HEK293 (cell line): ENCODE data around the gene ZNF200.

Experiments
- CTCF ChIA-PET: fragments of 350-600 bp; formaldehyde crosslinking; extraction: SDS; loops from one replicate; lab custom pipeline; 2021; ENCODE audit warnings: antibody characterized with exemption; lab: Yijun Ruan, JAX
- POLR2A ChIA-PET: fragments of 300-600 bp; formaldehyde crosslinking; extraction: SDS; loops from one replicate; lab custom pipeline; 2020; ENCODE audit warnings: antibody characterized with exemption, inconsistent platforms; lab: Yijun Ruan, JAX
- H3K27ac ChIP-seq: fragments of 200-500 bp; sonication (Bioruptor generic); 2 replicates; pipeline ENCODE4 v1.5.1; 2014; ENCODE audit warnings: low read depth, low read length, control low read depth, inconsistent platforms; ENCODE audit errors: extremely low read depth
- H3K36me3 ChIP-seq, 2 experiments: fragments of 200-500 bp in 1 of 2; sonication (Bioruptor generic) in 1 of 2; 1 replicate in 1 of 2; 2 replicates in 1 of 2; pipeline ENCODE4 v1.5.1; 2014 to 2017; ENCODE audit warnings: inconsistent platforms in 2 of 2, low read length in 2 of 2; ENCODE audit not compliant: control insufficient read depth in 2 of 2, insufficient read depth in 1 of 2
- H3K4me1 ChIP-seq: fragments of 200-500 bp; sonication (Bioruptor generic); 2 replicates; pipeline ENCODE4 v1.5.1; 2014; ENCODE audit warnings: mild to moderate bottlenecking, low read length, inconsistent platforms; ENCODE audit not compliant: control insufficient read depth, insufficient read depth
- H3K4me3 ChIP-seq: 2 replicates; pipeline ENCODE4 v1.5.1; 2011; ENCODE audit warnings: low read depth, mild to moderate bottlenecking, control low read depth, low read length, moderate library complexity
- H3K9me3 ChIP-seq: fragments of 200-500 bp; sonication (Bioruptor generic); 2 replicates; pipeline ENCODE4 v1.5.1; 2014; ENCODE audit warnings: low read depth, low read length, inconsistent platforms; ENCODE audit not compliant: control insufficient read depth, insufficient read depth
- HOXD13 ChIP-seq: sonication (generic); formaldehyde crosslinking; IDR thresholded peaks from 2 replicates; pipeline ENCODE4 v1.8.0; 2022; ENCODE audit warnings: missing genetic modification reagents, borderline replicate concordance
- ZFP3 ChIP-seq: fragments of 450-650 bp; formaldehyde crosslinking; IDR thresholded peaks from 2 replicates; pipeline ENCODE4 v1.5.1; 2016; ENCODE audit warnings: low read depth, missing biosample characterization, missing genetic modification characterization
- ZNF10 ChIP-seq: fragments of 450-650 bp; formaldehyde crosslinking; IDR thresholded peaks from 2 replicates; pipeline ENCODE4 v1.5.1; 2017; ENCODE audit warnings: missing biosample characterization, missing genetic modification characterization
- ZNF146 ChIP-seq: fragments of 450-650 bp; formaldehyde crosslinking; IDR thresholded peaks from 2 replicates; pipeline ENCODE4 v1.5.1; 2016; ENCODE audit warnings: missing biosample characterization, missing genetic modification characterization
- ZNF174 ChIP-seq: fragments of 450-650 bp; formaldehyde crosslinking; IDR thresholded peaks from 2 replicates; pipeline ENCODE4 v1.5.0; 2017; ENCODE audit warnings: missing biosample characterization, mild to moderate bottlenecking, missing genetic modification characterization
- ZNF354C ChIP-seq: fragments of 450-650 bp; formaldehyde crosslinking; IDR thresholded peaks from 2 replicates; pipeline ENCODE4 v1.5.1; 2016; ENCODE audit warnings: missing biosample characterization, missing genetic modification characterization, low read depth, borderline replicate concordance
- ZNF473 ChIP-seq: fragments of 450-650 bp; formaldehyde crosslinking; IDR thresholded peaks from 2 replicates; pipeline ENCODE4 v1.5.1; 2017; ENCODE audit warnings: missing biosample characterization, missing genetic modification characterization
- ZNF548 ChIP-seq: fragments of 450-650 bp; formaldehyde crosslinking; IDR thresholded peaks from 2 replicates; pipeline ENCODE4 v1.5.1; 2016; ENCODE audit warnings: missing biosample characterization, missing genetic modification characterization
- ZNF768 ChIP-seq: fragments of 450-650 bp; formaldehyde crosslinking; IDR thresholded peaks from 2 replicates; pipeline ENCODE4 v1.5.1; 2018; ENCODE audit warnings: missing biosample characterization, mild to moderate bottlenecking, missing genetic modification characterization
- TF ChIP-seq, protein P1 (sequence below): fragments of 450-650 bp; formaldehyde crosslinking; optimal IDR thresholded peaks from 2 replicates; pipeline ENCODE3; 2016; ENCODE audit warnings: missing biosample characterization, mild to moderate bottlenecking, missing genetic modification characterization
- TF ChIP-seq, protein P2 (sequence below): fragments of 450-650 bp; formaldehyde crosslinking; IDR thresholded peaks from 2 replicates; pipeline ENCODE4 v1.5.1; 2016; ENCODE audit warnings: missing biosample characterization, missing genetic modification characterization
- TF ChIP-seq, protein P3 (sequence below): fragments of 450-650 bp; formaldehyde crosslinking; IDR thresholded peaks from 2 replicates; pipeline ENCODE4 v1.5.1; 2016; ENCODE audit warnings: missing biosample characterization, missing genetic modification characterization
- TF ChIP-seq, protein P4 (sequence below): fragments of 450-650 bp; formaldehyde crosslinking; IDR thresholded peaks from 2 replicates; pipeline ENCODE4 v1.5.1; 2016; ENCODE audit warnings: missing biosample characterization, missing genetic modification characterization
- TF ChIP-seq, protein P5 (sequence below): fragments of 450-650 bp; formaldehyde crosslinking; IDR thresholded peaks from 2 replicates; pipeline ENCODE4 v1.5.1; 2016; ENCODE audit warnings: missing biosample characterization, missing genetic modification characterization
- TF ChIP-seq, protein P6 (sequence below): fragments of 450-650 bp; formaldehyde crosslinking; IDR thresholded peaks from 2 replicates; pipeline ENCODE4 v1.5.1; 2016; ENCODE audit warnings: missing biosample characterization, missing genetic modification characterization

Gene ZNF200

DNA sequence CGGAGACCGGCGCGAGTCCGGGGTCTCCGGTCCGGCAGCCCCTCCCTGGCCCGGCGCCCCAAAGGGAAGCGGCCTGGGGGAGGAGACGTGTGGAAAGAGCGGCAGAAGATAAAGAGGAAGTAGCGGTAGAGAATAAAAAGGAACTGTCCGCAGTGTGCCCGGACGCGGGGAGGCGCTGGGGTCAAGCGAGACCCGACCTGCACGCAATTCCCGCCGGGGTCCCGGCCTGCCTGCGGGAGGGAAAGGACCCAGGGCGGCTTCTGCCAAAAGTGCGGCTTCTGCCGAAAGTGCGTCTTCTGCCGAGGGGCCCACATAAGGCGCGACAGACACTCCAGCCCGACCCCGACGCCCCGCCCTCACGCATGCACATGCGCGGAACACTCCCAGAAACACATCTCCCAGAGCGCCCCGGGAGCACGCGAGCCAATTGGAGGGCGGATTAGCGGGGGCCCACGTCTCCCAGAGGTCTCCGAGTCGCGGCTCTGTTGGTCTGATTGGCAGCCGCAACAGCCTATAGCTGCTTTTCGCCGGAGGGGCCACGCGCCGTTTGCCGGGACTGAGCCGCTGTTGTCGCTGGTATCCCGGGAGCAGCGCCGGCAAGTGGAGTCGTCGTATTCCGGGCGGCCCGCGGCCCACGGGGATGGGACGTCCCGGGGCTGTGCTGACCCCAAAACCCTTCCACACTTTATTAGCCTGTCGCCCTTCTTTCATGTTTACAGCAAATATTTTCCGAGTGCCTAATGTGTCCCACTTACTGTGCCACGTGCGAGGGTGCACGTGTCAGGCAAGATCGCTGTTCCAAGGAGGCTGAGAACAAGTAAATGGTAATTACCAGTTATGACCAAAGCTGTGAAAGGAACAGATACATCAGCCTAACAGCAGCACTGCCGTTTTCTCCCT is 29.4 kb upstream of the ZNF200 start (continued):
- TF ChIP-seq ZNF10 (tag by site-specific recombination) (no peak), ZNF146 (tag by site-specific recombination) (no peak), ZNF548 (tag by site-specific recombination) (no peak), ZFP3 (tag by site-specific recombination) (no peak), ZNF174 (tag by site-specific recombination) (no peak), ZNF354C (tag by site-specific recombination) (no peak), ZNF768 (tag by site-specific recombination) (no peak), HOXD13 (CRISPR knock-in tag) (no peak)
- TF ChIP-seq, protein P1, sequence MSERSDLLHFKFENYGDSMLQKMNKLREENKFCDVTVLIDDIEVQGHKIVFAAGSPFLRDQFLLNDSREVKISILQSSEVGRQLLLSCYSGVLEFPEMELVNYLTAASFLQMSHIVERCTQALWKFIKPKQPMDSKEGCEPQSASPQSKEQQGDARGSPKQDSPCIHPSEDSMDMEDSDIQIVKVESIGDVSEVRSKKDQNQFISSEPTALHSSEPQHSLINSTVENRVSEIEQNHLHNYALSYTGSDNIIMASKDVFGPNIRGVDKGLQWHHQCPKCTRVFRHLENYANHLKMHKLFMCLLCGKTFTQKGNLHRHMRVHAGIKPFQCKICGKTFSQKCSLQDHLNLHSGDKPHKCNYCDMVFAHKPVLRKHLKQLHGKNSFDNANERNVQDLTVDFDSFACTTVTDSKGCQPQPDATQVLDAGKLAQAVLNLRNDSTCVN (tag by site-specific recombination), result peak; percentile 91
- TF ChIP-seq, protein P2, sequence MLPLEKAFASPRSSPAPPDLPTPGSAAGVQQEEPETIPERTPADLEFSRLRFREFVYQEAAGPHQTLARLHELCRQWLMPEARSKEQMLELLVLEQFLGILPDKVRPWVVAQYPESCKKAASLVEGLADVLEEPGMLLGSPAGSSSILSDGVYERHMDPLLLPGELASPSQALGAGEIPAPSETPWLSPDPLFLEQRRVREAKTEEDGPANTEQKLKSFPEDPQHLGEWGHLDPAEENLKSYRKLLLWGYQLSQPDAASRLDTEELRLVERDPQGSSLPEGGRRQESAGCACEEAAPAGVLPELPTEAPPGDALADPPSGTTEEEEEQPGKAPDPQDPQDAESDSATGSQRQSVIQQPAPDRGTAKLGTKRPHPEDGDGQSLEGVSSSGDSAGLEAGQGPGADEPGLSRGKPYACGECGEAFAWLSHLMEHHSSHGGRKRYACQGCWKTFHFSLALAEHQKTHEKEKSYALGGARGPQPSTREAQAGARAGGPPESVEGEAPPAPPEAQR (tag by site-specific recombination), result no peak
- TF ChIP-seq, protein P3, sequence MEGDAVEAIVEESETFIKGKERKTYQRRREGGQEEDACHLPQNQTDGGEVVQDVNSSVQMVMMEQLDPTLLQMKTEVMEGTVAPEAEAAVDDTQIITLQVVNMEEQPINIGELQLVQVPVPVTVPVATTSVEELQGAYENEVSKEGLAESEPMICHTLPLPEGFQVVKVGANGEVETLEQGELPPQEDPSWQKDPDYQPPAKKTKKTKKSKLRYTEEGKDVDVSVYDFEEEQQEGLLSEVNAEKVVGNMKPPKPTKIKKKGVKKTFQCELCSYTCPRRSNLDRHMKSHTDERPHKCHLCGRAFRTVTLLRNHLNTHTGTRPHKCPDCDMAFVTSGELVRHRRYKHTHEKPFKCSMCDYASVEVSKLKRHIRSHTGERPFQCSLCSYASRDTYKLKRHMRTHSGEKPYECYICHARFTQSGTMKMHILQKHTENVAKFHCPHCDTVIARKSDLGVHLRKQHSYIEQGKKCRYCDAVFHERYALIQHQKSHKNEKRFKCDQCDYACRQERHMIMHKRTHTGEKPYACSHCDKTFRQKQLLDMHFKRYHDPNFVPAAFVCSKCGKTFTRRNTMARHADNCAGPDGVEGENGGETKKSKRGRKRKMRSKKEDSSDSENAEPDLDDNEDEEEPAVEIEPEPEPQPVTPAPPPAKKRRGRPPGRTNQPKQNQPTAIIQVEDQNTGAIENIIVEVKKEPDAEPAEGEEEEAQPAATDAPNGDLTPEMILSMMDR (tag by site-specific recombination), result peak; percentile 71; the same call in 1 of the 2 replicates
- TF ChIP-seq, protein P4, sequence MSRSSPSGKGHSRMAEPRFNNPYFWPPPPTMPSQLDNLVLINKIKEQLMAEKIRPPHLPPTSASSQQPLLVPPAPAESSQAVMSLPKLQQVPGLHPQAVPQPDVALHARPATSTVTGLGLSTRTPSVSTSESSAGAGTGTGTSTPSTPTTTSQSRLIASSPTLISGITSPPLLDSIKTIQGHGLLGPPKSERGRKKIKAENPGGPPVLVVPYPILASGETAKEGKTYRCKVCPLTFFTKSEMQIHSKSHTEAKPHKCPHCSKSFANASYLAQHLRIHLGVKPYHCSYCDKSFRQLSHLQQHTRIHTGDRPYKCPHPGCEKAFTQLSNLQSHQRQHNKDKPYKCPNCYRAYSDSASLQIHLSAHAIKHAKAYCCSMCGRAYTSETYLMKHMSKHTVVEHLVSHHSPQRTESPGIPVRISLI (tag by site-specific recombination), result no peak
- TF ChIP-seq, protein P5, sequence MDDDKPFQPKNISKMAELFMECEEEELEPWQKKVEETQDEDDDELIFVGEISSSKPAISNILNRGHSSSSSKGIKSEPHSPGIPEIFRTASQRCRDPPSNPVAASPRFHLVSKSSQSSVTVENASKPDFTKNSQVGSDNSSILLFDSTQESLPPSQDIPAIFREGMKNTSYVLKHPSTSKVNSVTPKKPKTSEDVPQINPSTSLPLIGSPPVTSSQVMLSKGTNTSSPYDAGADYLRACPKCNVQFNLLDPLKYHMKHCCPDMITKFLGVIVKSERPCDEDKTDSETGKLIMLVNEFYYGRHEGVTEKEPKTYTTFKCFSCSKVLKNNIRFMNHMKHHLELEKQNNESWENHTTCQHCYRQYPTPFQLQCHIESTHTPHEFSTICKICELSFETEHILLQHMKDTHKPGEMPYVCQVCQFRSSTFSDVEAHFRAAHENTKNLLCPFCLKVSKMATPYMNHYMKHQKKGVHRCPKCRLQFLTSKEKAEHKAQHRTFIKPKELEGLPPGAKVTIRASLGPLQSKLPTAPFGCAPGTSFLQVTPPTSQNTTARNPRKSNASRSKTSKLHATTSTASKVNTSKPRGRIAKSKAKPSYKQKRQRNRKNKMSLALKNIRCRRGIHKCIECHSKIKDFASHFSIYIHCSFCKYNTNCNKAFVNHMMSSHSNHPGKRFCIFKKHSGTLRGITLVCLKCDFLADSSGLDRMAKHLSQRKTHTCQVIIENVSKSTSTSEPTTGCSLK (tag by site-specific recombination), result no peak

DNA sequence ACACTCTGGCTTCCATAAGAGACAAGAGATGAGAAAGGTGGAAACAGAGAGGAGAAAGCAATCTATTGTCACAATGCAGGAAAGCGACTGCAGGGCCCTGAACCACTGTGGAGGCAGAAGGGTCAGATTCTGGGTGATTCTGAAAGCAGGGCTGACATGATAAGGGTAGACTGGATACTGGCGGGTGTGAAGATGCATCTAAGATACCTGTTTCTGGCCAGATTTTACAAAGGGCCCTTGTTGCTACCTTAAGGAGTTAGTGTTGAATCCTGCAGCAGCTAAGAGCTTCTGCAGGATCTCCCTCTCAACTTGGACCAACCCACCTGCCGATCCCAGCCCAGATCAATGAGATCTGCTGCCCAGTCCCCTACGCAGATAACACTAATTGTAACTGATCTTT is 27.6 kb upstream of the ZNF200 start:
- POLR2A ChIA-PET, result interaction anchor here (2.0 kb wide), 1 partner anchor 21 kb away, joined by 8 read pairs; the partner anchor contains the start of gene ZNF263

More for the DNA sequence above, 27.6 kb upstream of the ZNF200 start:
- Histone ChIP-seq H3K9me3 (no peaks in the 10 kb centered on the region), H3K36me3 (no peaks in the 10 kb centered on the region), H3K4me1 (no peaks in the 10 kb centered on the region), H3K27ac (no peak overlapping the region), H3K4me3 (no peak overlapping the region)
- CTCF ChIA-PET, result interaction anchor here (0.6 kb wide), 1 partner anchor 224 kb away, joined by 4 read pairs; no protein-coding TSS in a partner anchor
- TF ChIP-seq, protein P6, sequence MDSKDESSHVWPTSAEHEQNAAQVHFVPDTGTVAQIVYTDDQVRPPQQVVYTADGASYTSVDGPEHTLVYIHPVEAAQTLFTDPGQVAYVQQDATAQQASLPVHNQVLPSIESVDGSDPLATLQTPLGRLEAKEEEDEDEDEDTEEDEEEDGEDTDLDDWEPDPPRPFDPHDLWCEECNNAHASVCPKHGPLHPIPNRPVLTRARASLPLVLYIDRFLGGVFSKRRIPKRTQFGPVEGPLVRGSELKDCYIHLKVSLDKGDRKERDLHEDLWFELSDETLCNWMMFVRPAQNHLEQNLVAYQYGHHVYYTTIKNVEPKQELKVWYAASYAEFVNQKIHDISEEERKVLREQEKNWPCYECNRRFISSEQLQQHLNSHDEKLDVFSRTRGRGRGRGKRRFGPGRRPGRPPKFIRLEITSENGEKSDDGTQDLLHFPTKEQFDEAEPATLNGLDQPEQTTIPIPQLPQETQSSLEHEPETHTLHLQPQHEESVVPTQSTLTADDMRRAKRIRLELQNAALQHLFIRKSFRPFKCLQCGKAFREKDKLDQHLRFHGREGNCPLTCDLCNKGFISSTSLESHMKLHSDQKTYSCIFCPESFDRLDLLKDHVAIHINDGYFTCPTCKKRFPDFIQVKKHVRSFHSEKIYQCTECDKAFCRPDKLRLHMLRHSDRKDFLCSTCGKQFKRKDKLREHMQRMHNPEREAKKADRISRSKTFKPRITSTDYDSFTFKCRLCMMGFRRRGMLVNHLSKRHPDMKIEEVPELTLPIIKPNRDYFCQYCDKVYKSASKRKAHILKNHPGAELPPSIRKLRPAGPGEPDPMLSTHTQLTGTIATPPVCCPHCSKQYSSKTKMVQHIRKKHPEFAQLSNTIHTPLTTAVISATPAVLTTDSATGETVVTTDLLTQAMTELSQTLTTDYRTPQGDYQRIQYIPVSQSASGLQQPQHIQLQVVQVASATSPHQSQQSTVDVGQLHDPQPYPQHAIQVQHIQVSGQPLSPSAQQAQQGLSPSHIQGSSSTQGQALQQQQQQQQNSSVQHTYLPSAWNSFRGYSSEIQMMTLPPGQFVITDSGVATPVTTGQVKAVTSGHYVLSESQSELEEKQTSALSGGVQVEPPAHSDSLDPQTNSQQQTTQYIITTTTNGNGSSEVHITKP (tag by site-specific recombination), result peak; percentile 72
- TF ChIP-seq ZNF473 (tag by site-specific recombination), result no peak
